NCI-H1092 (cell line): ENCODE measurements around the gene BACE2.

Source experiments
- DNase-seq: peaks from one replicate; lab custom pipeline; 2025; lab: John Stamatoyannopoulos, UW

The BACE2 gene

DNA sequence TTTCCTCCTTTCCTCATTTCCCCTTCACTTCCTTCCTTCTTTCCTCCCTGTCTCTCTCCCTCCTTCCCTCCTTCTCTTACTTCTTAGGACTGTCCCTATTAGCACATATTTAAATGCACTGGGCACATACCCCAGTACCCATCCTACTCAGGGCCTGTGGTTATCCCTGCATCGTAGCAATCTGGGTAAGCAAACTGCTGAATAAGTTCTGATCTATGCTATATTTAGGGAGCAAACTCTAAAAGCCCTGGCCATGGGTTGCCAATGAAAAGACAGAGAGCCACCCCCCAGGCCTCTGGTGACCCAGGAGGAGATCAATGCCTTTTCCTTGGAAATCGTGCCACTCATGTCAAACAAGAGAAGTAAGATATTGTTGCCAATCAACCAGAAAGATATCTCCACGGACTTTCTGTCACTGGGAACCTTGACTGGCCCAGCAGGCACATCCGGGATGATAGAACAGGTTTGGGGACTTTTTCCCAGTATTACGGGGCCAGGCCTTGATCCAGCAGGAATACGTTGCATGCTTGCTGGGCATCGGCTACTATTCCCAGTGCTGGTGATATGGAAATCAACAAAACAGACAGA is 154.0 kb downstream of the BACE2 start:
- DNase-seq, result no peak

DNA sequence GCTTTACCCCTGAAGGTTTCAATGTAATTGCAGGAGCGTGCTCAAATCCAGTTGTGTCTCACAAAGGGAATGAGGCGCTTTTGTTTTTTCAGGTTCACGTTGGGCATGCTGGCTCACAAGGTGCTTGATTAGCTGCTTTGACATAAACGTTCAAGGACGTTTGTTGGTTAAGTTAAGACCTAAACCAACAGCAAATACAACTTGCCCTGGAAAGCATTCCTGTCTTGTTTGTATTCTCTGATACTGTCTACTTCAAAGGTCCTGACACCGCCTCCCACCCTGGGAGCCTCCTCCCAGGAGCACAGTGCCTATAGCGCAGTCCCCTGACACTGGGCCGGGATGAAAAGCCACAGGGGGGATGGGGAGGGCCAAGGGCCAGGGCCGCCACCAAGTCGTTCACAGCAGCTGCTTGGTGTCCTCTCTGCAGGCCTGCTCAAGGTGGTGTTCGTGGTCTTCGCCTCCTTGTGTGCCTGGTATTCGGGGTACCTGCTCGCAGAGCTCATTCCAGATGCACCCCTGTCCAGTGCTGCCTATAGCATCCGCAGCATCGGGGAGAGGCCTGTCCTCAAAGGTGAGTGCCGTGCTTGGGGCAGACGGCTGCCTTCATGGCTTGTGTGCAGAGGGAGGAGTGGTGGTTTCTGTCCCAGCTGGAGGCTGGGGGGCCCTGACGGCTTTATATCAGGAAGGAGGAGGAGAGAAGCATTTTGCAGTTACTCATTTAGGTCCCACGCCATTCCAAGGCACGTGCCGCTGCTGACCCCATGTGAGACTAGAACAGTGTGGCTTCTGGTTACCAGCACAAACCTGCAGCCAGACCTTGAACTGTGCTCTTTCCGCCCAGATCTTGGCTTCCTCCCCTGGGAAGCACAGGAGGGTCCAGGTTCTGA is 154.8 kb downstream of the BACE2 start:
- no peak for DNase-seq

DNA sequence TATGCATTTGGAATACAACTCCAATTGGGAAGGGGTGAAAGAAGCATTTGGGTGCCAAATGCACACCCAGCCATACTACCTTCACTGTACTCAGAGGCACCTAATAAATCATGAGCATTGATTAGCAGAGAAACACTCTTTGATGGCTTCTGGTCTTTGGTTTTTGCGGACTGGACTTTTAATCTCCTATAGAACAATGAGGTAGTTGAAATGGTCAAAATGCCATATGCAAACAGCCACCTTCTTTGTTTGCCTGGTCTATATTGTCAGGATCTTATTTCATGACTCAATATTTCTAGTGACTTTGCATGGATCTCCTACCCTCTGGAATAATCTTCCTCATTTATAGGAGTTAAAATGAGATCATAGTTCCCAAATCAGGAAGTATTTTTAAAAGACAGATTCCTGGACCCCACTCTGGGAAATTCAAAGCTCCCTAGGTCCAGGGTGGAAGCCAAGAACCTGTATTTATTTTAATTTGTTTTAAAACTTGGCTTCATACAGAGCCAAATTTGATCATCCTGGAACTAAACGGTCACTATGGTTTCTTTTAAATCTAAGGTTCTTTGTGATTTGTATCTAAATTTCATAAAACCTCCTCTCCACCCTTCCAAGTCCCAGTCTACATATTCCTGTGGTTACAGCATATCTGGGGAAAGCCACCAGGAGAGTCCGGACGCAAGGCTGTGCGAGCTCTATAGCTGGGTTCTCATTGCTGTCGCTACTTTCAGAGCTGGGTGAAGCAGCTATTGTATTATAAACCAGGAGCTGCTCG is 157.4 kb downstream of the BACE2 start:
- DNase-seq, result no peak

DNA sequence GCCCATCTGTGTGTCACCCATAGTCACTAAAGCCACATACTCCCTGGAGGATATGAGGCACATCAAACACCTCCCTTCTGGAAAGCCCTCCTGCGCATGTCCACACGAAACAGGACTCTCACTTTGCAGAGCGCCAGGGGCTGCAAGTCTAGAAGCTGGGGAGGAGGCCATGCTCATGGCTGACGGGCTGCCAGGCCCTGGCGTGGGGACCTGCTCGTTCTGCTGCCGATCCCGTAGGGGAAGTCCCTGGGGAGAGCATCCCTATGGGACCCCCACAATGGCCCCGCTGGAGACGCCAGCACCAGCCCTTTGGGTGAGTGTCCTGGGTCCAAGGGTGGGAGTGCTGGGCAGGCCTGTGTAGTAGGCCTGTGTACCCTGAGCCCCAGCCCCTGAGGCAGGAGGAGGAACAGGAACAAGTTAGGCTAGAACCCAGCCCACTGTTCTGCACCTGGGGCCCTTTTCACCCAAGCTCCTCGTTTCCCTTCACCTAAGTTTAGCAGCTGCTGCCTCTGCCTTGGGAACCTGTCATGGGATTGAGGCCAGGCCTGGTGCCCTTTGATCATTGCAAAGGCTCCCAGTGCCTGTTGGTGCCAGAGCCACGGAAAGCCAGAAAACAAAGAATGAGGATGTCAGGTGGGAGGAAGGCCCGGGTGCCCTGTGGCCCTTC is 158.6 kb downstream of the BACE2 start:
- no peak for DNase-seq

DNA sequence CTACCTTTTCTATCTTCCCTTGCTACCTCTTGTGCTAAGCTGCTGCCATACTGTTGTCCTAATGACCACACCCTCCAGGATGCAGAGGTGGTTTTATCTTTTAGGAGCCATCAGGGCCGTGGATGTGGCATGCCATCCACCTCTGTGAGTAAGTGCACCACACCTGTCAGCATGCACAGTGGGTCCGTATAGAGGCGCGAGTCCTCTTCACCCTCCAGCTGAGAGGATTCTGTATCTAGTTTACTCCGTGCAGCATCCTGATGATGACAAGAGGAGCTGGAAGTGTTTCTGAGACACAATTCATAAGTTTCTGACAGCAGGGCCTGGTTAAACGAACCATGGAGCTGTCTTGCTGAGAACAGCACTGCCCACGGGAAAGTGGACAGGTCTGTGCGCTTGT is 159.8 kb downstream of the BACE2 start:
- no peak for DNase-seq

DNA sequence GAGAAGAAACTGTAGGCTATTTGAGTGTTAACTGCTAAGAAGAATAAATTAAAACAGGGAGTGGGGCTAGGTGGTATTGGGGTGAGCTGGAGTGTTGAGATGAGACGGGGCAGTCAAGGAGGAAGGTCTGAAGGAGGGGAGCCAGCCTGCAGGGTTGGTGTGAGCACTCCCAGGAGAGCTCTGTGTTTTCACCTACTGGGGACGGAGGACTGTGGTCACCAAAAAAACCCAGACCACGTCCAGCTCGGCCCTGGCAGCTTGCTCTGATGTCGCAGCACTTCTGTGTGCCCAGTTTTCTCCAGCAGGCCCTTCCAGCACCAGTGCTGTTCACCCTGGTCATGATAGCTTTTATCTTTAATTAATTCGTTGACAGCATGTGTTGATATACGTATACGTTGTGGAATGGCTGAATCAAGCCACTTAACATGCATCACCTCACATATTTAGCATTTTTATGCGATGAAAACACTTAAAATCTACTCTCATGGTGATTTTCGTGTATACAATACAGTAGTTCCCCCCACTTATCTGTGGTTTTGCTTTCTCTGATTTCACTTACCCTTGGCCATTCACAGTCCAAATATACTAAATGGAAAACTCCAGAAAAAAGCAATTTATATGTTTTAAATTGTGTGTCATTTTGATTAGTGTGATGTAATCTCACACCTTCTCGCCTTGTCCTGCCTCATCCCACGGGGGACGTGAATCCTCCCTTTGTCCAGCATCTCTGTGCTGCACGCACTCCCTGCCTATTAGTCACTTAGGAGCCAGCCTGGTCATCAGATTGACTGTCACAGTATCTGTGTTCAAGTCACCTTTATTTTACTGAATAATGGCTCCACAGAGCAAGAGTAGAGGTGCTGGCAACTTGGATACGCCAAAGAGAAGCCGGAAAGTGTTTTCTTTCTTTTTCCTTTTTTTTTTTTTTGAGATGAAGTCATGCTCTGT is 161.0 kb downstream of the BACE2 start:
- DNase-seq, result no peak
